Measurements from ENCODE around the gene ATF7.

GRCh38 chr12:53480491-53481442 lies 145.4 kb downstream of the ATF7 start:
- TF ChIP-seq POLR2AphosphoS5 (IDR thresholded peaks at IDR 0.05; ENCODE audit: borderline replicate concordance, low read depth, low read length) (peak; percentile 40; the same call in 1 of the 2 replicates), EZH2 (IDR thresholded peaks at IDR 0.05) (no peak), FOXP2 (optimal IDR thresholded peaks at IDR 0.05; ENCODE audit: control extremely low read depth, extremely low read length, insufficient read depth) (no peak)
